ENCODE data around the gene PANX1. TPM values are rescaled to one million over a fixed set of nuclear protein-coding genes. Genes with fewer than 3 reads are reported as not detected.

PANX1 gene
- total RNA-seq, 1 experiment from 2014 or later, result 22.9 TPM

GRCh38 chr11:94217705-94218104 is 89.1 kb downstream of the PANX1 start (continued):
- TF ChIP-seq ZMAT4 (CRISPR knock-in tag; IDR thresholded peaks at IDR 0.05) (no peak), USF1 (CRISPR knock-in tag; IDR thresholded peaks at IDR 0.05) (no peak), FOXK1 (CRISPR knock-in tag; IDR thresholded peaks at IDR 0.05) (no peak)

GRCh38 chr11:94218372-94218771 is 89.7 kb downstream of the PANX1 start:
- Mint-ChIP-seq H3K27ac (no peak overlapping the region), H3K36me3 (peaks cover 22% of the 10 kb centered on the region), H3K9me3 (peaks cover 48% of the 10 kb centered on the region), H3K4me3 (no peak overlapping the region), H3K27me3 (ENCODE audit: low read depth) (peaks cover 4% of the 10 kb centered on the region), H3K4me1 (no peaks in the 10 kb centered on the region)
- ChIA-PET POLR2A (no interaction called here), CTCF (interaction anchor here (0.6 to 0.9 kb wide), 2 partner anchors 323 to 368 kb away, joined by 3 to 4 read pairs; partner anchors contain the start of gene VSTM5)
- TF ChIP-seq GTF2I (CRISPR knock-in tag; conservative IDR thresholded peaks at IDR 0.05), result no peak
- TF ChIP-seq SP1 (CRISPR knock-in tag; conservative IDR thresholded peaks at IDR 0.05), result no peak
- TF ChIP-seq ZNF671 (CRISPR knock-in tag; IDR thresholded peaks at IDR 0.05), result no peak
- DNase-seq (ENCODE audit: low spot score) (no peak), ATAC-seq (no peak)

DNA sequence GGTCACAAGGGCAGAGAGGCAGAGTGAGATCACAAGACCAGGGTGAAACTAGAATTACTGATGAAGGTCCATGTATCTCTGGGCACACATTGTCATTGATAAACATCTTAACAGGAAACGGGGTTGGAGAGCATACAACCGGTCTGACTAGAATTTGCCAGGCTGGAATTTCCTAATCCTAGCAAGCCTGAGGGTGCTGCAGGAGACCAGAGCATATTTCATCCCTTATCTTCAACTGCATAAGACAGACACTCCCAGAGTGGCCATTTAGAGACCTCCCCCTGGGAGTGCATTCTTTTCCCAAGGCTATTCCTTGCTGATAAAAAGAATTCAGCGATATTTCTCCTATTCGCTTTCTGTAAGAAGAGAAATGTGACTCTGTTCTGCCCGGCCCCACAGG is 91.1 kb downstream of the PANX1 start:
- ChIA-PET POLR2A (no interaction called here), CTCF (no interaction called here)
- no peak for ATAC-seq
- Mint-ChIP-seq H3K4me1 (no peaks in the 10 kb centered on the region), H3K9me3 (peaks cover 49% of the 10 kb centered on the region), H3K27me3 (ENCODE audit: low read depth) (no peaks in the 10 kb centered on the region; the same call in none of the 2 replicates), H3K4me3 (no peak overlapping the region), H3K27ac (no peak overlapping the region), H3K36me3 (peaks cover 22% of the 10 kb centered on the region)
- no peak for TF ChIP-seq PREB (CRISPR knock-in tag; IDR thresholded peaks at IDR 0.05; ENCODE audit: borderline replicate concordance)
- no peak for TF ChIP-seq HMGXB4 (CRISPR knock-in tag; IDR thresholded peaks at IDR 0.05)
- TF ChIP-seq, protein P1, sequence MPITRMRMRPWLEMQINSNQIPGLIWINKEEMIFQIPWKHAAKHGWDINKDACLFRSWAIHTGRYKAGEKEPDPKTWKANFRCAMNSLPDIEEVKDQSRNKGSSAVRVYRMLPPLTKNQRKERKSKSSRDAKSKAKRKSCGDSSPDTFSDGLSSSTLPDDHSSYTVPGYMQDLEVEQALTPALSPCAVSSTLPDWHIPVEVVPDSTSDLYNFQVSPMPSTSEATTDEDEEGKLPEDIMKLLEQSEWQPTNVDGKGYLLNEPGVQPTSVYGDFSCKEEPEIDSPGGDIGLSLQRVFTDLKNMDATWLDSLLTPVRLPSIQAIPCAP (CRISPR knock-in tag; IDR thresholded peaks at IDR 0.05), result no peak
- no peak for TF ChIP-seq PRRX2 (CRISPR knock-in tag; IDR thresholded peaks at IDR 0.05)
- TF ChIP-seq, protein P2, sequence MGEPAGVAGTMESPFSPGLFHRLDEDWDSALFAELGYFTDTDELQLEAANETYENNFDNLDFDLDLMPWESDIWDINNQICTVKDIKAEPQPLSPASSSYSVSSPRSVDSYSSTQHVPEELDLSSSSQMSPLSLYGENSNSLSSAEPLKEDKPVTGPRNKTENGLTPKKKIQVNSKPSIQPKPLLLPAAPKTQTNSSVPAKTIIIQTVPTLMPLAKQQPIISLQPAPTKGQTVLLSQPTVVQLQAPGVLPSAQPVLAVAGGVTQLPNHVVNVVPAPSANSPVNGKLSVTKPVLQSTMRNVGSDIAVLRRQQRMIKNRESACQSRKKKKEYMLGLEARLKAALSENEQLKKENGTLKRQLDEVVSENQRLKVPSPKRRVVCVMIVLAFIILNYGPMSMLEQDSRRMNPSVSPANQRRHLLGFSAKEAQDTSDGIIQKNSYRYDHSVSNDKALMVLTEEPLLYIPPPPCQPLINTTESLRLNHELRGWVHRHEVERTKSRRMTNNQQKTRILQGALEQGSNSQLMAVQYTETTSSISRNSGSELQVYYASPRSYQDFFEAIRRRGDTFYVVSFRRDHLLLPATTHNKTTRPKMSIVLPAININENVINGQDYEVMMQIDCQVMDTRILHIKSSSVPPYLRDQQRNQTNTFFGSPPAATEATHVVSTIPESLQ (CRISPR knock-in tag; IDR thresholded peaks at IDR 0.05), result no peak
- no peak for TF ChIP-seq NR2C2 (CRISPR knock-in tag; IDR thresholded peaks at IDR 0.05)
- no peak for TF ChIP-seq ESRRA (CRISPR knock-in tag; IDR thresholded peaks at IDR 0.05; ENCODE audit: borderline replicate concordance)
- TF ChIP-seq TP53 (CRISPR knock-in tag; IDR thresholded peaks at IDR 0.05), result no peak
- no peak for TF ChIP-seq ATF3 (CRISPR knock-in tag; conservative IDR thresholded peaks at IDR 0.05)
- no peak for TF ChIP-seq E2F4 (CRISPR knock-in tag; IDR thresholded peaks at IDR 0.05; ENCODE audit: borderline replicate concordance, low read depth)
- TF ChIP-seq FOXP1 (CRISPR knock-in tag; IDR thresholded peaks at IDR 0.05; ENCODE audit: borderline replicate concordance), result no peak
- TF ChIP-seq MLX (CRISPR knock-in tag; IDR thresholded peaks at IDR 0.05), result no peak
- TF ChIP-seq, protein P3, sequence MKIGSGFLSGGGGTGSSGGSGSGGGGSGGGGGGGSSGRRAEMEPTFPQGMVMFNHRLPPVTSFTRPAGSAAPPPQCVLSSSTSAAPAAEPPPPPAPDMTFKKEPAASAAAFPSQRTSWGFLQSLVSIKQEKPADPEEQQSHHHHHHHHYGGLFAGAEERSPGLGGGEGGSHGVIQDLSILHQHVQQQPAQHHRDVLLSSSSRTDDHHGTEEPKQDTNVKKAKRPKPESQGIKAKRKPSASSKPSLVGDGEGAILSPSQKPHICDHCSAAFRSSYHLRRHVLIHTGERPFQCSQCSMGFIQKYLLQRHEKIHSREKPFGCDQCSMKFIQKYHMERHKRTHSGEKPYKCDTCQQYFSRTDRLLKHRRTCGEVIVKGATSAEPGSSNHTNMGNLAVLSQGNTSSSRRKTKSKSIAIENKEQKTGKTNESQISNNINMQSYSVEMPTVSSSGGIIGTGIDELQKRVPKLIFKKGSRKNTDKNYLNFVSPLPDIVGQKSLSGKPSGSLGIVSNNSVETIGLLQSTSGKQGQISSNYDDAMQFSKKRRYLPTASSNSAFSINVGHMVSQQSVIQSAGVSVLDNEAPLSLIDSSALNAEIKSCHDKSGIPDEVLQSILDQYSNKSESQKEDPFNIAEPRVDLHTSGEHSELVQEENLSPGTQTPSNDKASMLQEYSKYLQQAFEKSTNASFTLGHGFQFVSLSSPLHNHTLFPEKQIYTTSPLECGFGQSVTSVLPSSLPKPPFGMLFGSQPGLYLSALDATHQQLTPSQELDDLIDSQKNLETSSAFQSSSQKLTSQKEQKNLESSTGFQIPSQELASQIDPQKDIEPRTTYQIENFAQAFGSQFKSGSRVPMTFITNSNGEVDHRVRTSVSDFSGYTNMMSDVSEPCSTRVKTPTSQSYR (CRISPR knock-in tag; IDR thresholded peaks at IDR 0.05), result no peak
- TF ChIP-seq ZNF396 (CRISPR knock-in tag; IDR thresholded peaks at IDR 0.05; ENCODE audit: borderline replicate concordance), result no peak
- no peak for TF ChIP-seq SP1 (CRISPR knock-in tag; conservative IDR thresholded peaks at IDR 0.05)
- DNase-seq (ENCODE audit: low spot score), result peak; percentile 22

Measured in WTC11 (cell line).